GM19324 (cell line): Measurements from ENCODE around the gene PLEKHA5.

ENCODE experiments used
- ATAC-seq: cut with Tn5 transposase; IDR thresholded peaks from one replicate; pipeline ENCODE4 v1.9.1; 2021; ENCODE audit warnings: mild to moderate bottlenecking, moderate library complexity; ENCODE audit not compliant: unreplicated experiment, low FRiP score

The PLEKHA5 gene

DNA sequence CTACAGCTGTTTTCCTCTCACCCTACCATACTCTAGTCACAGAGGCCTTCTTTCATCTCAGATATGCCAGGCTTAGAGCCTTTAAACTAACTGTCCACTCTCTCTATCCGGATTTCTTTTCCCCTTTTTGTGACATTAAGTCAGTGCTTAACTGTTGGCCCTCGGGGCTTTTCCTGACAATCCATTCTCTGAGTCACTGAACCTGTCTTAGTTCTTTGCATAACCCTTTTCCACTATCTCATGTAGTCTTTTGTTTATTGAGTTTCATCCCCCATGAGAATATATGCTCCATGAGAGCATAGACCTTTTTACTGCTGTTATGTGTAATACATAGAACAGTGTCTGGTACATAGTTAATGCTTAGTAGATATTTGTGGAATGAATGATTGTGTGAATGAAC is 68.7 kb downstream of the PLEKHA5 start:
- no peak for ATAC-seq

DNA sequence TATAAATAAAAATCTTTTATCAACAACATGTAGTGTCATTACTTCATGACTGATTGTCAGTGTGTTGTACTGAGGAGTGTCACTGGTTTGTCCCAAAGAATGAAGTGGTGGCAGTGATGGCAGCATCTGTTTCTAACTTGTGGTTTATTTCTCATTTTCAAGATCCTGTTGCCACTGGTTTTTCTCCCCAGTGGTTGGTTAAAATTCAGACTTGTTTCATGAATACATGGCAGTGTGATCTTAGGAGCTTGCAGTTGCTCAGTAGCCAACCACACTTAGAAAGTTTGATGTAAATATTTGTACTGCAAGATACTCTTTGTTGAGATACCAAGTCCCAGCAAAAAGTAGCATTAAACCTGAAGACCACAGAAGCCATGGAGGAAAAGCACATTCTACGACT is 69.8 kb downstream of the PLEKHA5 start:
- ATAC-seq, result no peak

DNA sequence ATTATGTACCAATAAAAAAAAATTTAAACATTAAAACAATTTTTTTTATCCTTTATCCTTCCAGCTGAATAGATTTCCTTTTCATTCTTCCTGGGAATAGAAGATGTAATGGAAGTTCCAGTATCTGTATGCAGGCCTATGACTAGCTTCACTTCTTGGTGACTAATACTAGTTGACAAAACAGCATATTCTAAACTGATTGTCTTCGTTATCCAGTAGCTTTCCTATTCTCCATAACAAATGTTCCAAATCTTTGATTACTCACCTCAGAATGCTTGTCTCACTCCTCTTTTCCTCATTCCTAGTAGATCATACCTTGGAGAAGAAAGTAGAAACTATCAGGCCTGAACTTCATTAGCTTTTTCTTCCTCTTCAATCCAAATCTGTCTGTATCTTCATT is 70.7 kb downstream of the PLEKHA5 start:
- ATAC-seq, result no peak

DNA sequence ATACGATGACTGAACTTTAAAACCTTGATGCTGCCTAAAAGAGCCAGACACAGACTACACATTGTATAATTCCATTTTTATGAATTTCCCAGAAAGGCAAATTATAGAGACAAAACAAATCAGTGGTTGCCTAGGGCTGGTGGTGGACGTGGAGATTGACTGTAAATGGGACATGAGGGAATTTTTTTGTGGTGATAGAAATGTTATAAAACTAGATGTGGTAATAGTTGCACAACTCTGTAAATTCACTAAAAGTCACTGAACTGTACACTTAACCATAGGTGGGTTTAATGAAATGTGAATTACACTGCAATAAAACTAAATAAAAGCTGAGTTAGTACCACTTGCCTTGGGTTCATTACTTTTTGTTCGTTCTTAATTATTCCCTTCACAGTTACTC is 72.1 kb downstream of the PLEKHA5 start:
- no peak for ATAC-seq

DNA sequence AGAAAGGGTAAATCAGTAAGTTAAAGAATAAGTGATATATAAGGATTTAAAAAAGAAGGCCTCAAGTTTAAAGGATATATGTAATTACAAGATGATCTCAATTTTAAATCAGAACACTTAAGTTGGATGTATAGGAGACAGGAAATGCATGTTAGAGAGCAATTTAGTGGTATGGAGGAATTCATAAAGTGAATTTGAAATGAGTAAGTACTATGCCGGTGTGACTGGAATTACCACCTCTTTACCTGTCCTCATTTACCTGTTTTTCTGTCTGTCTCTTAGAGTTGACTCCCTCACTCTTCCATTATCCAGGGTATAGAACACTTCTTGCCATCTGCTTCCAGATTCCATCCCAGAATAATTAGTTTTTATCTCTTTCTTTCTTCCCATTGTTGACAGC is 73.5 kb downstream of the PLEKHA5 start:
- no peak for ATAC-seq

DNA sequence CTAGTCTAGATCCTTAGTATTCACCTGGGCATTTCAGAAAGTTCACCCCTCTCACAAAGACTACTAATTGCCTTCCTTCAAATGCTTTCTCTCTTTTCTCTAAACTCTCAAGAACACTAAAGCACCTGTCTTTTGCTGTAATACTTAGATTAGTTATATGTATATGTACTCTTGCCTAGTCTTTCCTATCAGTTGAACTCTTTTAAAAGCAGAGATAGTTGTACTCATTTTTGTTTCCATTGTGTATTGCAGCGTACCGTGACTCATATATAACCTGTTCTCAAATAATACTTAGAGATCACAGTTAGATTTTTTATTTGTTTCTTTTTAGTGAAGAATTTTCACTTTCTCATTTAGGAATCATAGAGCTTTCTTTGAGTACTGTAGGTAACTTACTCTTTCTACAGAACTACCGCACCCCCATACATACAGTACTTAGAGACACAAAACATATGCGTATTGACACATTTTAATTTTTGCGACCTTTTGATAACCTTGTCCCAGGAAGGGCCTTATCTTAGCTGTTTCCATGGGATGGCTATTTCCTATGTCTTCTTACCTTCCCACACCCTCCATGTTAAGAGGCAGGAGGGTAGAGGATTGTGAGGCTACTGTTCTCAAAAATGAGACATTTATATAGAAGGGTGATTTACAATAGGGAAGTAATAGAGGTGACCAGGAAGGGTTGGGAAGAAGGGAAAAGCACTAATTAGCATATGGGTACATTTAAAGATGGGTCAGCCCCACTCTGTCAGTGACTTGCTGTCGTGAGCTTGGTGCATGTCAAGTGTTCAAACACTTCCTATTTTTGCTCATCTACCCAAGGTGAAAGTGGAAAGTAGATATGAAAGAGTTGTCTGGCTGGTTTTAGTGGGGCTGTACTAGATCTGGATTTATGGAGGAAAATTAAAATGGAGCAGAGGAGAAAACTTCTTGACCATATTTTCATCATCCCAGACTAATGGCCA is 74.3 kb downstream of the PLEKHA5 start:
- no peak for ATAC-seq

DNA sequence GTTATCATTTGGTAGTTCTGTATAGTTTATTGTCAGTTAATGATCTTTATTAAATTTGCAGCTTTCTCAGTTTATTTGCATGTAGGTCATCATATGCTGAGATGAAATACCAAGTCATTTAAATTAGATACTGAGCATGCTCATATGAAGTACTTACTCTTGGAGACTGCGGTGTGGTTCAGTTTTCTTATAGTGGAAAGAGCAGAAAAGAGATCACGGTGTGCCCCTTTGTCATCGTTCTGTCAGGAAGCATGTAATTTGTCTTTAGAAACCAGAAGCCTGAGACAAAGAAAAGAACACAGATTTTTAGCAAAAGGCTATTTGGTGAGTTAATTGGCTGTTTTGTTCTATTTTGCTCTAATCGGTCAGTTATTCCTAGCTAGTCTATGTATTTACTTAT is 75.6 kb downstream of the PLEKHA5 start:
- no peak for ATAC-seq

DNA sequence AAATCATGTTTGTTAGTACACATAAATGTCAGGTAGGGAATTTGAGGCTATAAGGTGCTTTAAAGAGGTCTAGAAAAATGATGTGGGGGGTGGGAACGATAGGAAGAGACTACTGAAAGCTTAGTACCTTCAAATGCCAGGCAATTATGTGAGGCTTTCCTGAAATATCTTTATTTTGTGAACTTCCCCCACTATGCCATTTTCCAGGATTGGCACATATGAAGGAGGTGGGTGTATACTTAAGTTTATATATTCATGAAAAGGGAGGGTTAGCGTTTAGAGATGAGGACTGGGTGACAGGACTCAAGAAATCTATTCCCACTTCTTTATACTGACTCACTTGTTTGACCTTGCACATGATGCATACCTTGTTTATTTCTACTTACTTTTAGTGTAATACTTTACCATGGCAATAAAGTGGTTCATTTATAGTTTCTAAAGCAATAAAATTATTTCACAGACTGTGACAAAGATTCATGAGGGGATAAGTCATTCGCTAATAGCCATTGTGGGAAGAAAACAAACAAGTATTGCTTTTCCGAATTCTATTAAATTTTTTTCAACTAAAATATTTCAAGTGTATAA is 77.1 kb downstream of the PLEKHA5 start:
- ATAC-seq, result no peak

DNA sequence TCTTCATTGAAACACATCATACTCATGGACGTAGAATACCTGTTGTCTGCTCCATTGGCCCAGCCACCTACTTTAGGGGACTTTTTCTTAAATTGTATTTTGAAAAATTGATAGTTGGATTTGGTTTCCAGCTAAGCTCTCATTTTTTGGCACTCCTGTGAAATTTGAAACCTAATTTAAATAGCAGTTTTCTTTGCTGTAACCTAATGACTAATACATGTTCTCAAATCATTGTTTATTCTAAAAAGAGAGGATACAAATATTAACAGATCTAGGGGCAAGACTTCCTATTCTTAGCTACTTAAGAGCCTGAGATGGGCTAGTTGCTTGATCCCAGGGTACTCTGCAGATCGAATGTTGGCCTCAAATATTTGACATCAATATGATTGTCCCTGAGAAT is 78.9 kb downstream of the PLEKHA5 start:
- no peak for ATAC-seq

DNA sequence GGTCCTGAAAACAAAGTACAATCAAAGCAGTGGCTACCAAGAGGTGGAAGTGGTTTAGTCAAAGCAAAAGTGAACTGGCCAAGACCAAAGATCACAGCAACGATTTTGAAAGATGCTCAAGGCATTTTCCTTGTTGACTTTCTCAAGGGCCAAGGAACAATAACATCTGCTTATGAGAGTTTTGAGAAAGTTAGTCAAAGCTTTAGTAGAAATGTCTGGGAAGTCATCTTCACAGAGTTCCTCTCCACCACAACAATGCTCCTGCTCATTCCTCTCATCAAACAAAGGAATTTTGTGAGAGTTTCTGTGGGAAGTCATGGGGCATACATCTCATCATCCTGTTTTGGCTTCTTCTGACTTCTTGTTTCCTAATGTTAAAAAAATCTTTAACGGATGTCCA is 80.1 kb downstream of the PLEKHA5 start:
- ATAC-seq, result no peak

DNA sequence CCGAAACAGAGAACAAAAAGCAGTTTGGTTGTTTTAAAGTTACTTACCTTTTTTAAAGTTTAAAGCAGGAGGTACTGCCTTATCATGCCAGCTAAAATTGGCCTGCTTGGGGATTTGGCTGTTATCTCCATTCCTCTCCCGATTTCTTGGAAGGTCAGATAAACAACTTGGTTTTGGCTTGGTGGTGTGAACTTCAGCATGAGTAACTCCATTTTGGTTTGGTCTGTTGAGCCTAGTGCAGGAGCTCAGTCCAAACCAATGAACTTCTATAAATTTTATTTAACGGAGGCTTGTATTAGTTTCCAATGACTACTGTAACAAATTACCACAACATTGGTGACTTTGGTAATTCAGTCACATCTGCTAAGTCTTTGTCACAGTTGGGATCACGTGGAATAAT is 82.3 kb downstream of the PLEKHA5 start:
- ATAC-seq, result no peak

DNA sequence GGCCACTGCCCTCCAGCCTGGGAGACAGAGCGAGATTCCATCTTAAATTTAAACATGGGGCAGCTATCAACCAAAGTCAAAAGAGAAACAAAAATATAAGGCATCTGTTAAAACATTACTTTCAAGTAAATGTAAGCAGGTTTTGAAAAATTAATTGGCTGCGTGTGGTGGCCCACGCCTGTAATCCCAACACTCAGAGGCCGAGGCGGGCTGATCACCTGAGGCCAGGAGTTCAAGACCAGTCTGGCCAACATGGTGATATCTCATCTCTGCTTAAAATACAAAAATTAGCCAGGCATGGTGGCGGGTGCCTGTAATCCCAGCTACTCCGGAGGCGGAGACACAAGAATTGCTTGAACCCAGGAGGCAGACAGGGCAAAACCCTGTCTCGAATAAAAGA is 82.7 kb downstream of the PLEKHA5 start:
- no peak for ATAC-seq

DNA sequence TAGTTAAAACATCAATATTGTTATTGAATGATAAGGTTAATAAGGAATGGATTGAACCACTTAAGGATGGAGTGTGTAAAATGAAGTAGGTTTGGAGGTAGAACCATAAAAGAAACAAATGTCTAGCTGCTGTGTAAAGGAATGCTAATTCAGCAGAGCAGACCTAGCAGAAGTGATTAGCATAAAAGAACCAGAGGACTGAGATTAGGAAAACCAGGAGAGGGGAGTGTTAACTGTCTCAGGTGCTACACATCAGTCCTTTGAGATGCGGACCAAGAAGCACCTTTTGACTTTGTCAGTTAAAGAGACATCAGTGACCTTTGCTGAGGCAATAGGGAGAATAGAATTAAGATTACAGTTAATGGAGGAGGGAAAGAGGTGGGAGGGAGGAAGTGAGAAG is 84.5 kb downstream of the PLEKHA5 start:
- no peak for ATAC-seq

DNA sequence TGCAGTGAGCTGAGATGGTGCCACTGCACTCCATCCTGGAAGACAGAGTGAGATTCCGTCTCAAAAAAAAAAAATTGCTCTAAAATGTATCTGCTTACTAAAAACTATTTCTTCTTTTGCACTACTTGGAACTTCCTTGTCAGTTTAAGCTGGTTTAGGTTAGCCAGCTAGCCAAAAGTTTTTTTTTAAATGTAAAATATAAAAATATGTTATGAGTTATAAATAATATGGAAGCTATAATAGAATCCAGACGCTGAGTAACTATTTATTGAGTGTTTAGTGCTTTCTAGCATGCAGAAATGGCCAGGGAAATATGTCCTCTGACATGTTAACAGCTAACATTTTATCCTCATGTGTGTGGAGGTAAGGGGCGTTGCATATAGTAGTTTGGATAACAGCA is 85.6 kb downstream of the PLEKHA5 start:
- no peak for ATAC-seq

DNA sequence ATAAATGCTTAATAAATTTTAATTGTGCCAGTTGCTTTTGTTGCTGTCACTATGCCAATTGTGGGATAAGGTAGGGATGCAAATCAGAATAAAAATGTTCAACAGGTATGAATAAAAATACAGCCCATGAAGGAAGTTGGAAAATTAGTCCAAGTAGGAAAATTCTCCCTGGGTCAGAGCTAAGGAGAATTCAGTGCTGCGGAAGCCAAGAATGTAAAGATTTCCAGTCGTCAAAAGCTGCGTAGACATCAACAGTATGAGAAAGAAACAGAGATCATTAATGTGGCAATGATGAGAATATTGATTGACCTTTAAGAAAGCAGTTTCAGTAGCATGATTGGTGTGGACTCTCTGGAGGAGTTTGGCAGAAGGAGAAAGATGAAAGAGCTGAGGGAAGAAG is 87.9 kb downstream of the PLEKHA5 start:
- no peak for ATAC-seq

DNA sequence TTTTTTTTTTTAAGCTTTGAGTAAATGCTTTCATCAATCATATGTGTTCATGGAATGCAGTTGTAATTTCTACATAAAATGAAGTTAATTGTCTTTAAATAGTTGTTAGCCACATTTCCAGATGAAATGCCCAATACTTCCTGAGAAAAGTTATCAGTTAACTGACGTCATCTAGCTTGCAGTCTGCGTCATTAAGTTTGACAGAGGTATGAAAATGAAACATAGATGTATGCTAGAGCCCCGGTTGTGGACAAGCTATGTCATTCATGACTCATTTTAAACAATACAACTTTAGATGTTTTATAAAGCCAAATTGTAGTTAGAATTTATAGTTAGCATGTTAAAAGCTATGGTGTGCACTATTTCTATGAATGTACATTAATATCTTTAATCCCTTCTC is 90.7 kb downstream of the PLEKHA5 start:
- ATAC-seq, result no peak

DNA sequence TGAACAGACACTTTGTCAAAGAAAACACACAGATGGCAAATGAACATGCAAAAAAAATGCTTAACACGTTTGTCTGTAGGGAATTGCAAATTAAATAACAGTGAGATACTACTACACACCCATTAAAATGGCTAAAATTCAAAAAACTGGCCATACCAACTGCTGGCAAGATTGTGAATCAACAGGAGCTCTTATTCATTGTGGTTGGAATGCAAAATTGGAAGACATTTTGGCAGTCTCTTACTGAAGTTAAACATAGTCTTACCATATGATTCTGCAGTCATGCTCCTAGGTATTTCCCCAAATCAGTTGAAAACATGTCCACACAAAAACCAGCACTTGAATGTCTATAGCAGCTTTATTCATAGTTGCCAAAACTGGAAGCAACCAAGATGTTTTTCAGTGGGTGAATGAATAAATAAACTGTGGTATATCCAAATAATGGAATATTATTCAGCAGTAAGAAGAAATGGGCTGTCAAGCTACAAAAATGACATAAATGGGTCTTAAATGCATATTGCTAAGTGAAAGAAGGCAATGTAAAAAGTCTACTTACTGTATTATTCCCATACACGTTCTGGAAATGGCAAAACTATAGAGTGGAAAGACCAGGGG is 91.4 kb downstream of the PLEKHA5 start:
- ATAC-seq, result no peak

DNA sequence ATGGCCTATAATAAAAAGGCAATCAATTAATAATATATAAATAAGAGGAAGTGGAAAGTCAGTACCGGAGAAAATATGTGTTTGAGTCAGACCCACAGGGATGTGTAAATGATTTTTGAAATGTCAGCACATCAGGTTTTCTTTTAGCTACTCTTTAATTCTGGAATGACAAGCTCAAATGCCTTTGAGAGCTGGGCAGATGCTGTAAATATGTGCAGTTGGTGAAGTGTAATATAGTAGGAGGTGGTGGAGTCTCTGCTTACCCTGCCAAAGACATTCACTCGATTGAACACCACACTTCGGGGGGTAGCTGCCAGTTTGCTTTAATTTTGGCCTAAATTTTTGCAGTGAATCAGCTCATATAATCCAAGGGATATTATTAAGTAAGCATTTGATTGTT is 93.0 kb downstream of the PLEKHA5 start:
- no peak for ATAC-seq

DNA sequence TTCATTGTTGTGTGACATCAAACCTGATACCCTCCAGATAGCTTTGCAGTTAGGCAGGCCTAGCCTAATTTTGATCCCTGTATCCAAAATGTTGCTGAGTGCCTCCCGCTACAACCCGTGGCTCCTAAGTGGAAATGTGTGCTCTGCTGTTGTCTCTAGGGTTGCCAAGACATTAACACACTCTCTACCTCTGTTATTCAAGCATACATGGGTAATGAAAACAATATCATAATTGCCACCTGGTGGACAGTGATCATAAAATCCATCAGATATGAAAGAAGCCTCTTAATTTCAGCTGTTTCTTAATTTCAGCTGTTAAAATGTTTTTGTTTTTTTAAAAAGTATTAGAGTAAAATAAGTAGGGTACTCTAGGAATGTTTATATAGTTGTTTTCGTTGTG is 93.5 kb downstream of the PLEKHA5 start:
- ATAC-seq, result no peak

DNA sequence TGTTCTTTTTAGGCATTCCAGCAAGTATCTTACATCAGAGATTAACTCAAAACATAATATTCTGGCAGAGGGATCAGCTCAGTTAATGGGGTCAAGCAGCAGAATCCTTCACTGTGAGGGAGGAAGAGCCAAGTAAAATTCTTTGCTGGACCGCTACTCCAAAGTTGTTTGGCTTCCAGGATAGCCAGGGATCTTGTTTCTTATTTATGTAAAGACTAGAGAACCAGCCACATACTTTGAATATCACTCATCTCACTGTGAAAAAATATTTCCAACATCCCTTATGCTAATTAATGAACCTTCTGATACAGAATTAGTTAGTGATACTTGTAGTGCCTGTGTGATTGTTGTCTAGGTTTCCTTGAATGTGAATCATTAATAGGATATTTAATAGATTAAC is 94.2 kb downstream of the PLEKHA5 start:
- no peak for ATAC-seq

DNA sequence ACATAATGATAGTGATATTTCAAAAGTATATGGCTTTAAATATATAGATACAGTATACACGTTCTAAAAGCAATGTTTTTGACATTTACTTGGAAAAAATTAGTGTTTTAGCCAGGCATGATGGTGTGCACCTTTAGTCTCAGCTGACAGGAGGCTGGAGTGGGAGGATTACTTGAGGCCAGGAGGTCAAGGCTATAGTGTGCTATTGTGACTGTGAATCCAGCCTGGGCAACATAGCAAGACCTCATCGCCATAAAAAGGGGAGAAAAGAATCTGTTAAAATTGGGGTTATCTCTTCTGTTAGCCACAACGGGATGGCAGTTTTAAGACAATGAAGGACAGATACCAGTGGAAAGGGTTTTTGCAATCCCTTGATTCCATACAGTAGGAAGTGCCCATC is 95.2 kb downstream of the PLEKHA5 start:
- ATAC-seq, result no peak
